K562 (cell line): ENCODE data around the gene MMP23B. TPM values are rescaled to one million over a fixed set of nuclear protein-coding genes. Genes with fewer than 3 reads are reported as not detected.

Experiments
- ATAC-seq: fragments of 200-7000 bp; cut with Tn5 transposase; 3 replicates; pipeline ENCODE4 v1.9.1; 2020; ENCODE audit warnings: moderate library complexity
- BruUV-seq: library from RNA; stranded (reverse); fragments of 400-500 nt; replicated peaks from 2 replicates; lab custom pipeline; 2021; lab: Mats Ljungman, UMichigan
- CTCF ChIA-PET: fragments of 300-600 bp; formaldehyde crosslinking; extraction: SDS; loops from one replicate; lab custom pipeline; 2021; ENCODE audit warnings: low intra/inter-chr PET ratio; lab: Yijun Ruan, JAX
- POLR2A ChIA-PET: fragments of 300-600, 350-650 bp; sonication (Branson Sonifier 250); formaldehyde crosslinking; extraction: SDS; loops from one replicate; lab custom pipeline; 2021; ENCODE audit warnings: antibody characterized with exemption, inconsistent platforms; lab: Yijun Ruan, JAX
- DNase-seq, 4 experiments: peaks; one replicate each; pipeline versions ENCODE4 v3.0.0 to v3.0.0-alpha.2; 2011 to 2018; ENCODE audit warnings: low spot score in 3 of 4, mixed read lengths in 3 of 4; ENCODE audit errors: extremely low read depth in 1 of 4
- FAIRE-seq: peaks from 2 replicates; lab custom pipeline; 2011; peaks lifted over from hg19 to GRCh38; lab: Jason Lieb, UNC
- H2AFZ ChIP-seq: 2 replicates; pipeline ENCODE4 v1.6.0; 2011; ENCODE audit warnings: low read depth, low read length, control low read depth, inconsistent platforms
- H3K27ac ChIP-seq: fragments of 200-600 bp; 3 replicates; pipeline ENCODE4 v1.8.0; 2011; ENCODE audit warnings: low read depth, mild to moderate bottlenecking, control low read depth, inconsistent platforms, low read length, moderate library complexity, mixed read lengths; ENCODE audit errors: extremely low read depth
- H3K27me3 ChIP-seq, 2 experiments: fragments of 300-600 bp in 1 of 2; 2 replicates in 1 of 2; 3 replicates in 1 of 2; pipeline versions ENCODE4 v1.6.0 to v1.8.0; 2011; ENCODE audit warnings: inconsistent platforms in 2 of 2, low read length in 2 of 2, mild to moderate bottlenecking in 1 of 2, mixed read lengths in 1 of 2, moderate library complexity in 1 of 2; ENCODE audit not compliant: control insufficient read depth in 2 of 2, insufficient read depth in 2 of 2
- H3K36me3 ChIP-seq: fragments of 300-600 bp; 3 replicates; pipeline ENCODE4 v1.8.0; 2011; ENCODE audit warnings: mild to moderate bottlenecking, low read length, inconsistent platforms; ENCODE audit not compliant: control insufficient read depth, insufficient read depth
- H3K4me1 ChIP-seq, 2 experiments: fragments of 200-600 bp in 1 of 2; replicated peaks in 1 of 2; 2 replicates in 1 of 2; 3 replicates in 1 of 2; pipeline versions ENCODE4 v1.5.1 to v1.8.0; 2011; ENCODE audit warnings: inconsistent platforms in 2 of 2, low read length in 2 of 2, mild to moderate bottlenecking in 1 of 2, mixed read lengths in 1 of 2, moderate library complexity in 1 of 2; ENCODE audit not compliant: control insufficient read depth in 2 of 2, insufficient read depth in 2 of 2
- H3K4me2 ChIP-seq: 2 replicates; pipeline ENCODE4 v1.6.1; 2011; ENCODE audit warnings: low read length, control low read depth, inconsistent platforms, mixed read lengths; ENCODE audit not compliant: insufficient read depth
- H3K4me3 ChIP-seq: fragments of 200-600 bp; sonication (generic), shearing (Covaris generic); 2 replicates; pipeline ENCODE4 v1.5.1; 2016; ENCODE audit warnings: control low read depth, inconsistent platforms
- H3K79me2 ChIP-seq: fragments of 200-600 bp; 3 replicates; pipeline ENCODE4 v1.8.0; 2011; ENCODE audit warnings: low read length, inconsistent platforms; ENCODE audit not compliant: control insufficient read depth, insufficient read depth
- H3K9ac ChIP-seq, 2 experiments: 2 replicates each; pipeline versions ENCODE4 v1.6.0 to v1.6.1; 2011; ENCODE audit warnings: low read depth in 2 of 2, low read length in 2 of 2, control low read depth in 1 of 2, inconsistent platforms in 1 of 2, mild to moderate bottlenecking in 1 of 2, mixed read lengths in 1 of 2; ENCODE audit not compliant: insufficient read depth in 1 of 2
- H3K9me1 ChIP-seq: one replicate; pipeline ENCODE4 v1.6.0; 2011; ENCODE audit warnings: inconsistent platforms, mild to moderate bottlenecking, low read length, moderate library complexity; ENCODE audit not compliant: control insufficient read depth, insufficient read depth
- H3K9me3 ChIP-seq: replicated peaks from 2 replicates; pipeline ENCODE4 v1.5.1; 2011; ENCODE audit warnings: low read depth, low read length, inconsistent platforms; ENCODE audit not compliant: control insufficient read depth, insufficient read depth
- H4K20me1 ChIP-seq: replicated peaks from 2 replicates; pipeline ENCODE4 v1.6.1; 2011; ENCODE audit warnings: low read length, inconsistent platforms, mixed read lengths; ENCODE audit not compliant: control insufficient read depth, insufficient read depth
- ARID3A ChIP-seq: IDR thresholded peaks from 2 replicates; pipeline ENCODE4 v1.6.1; 2012; ENCODE audit warnings: low read depth, low read length, improper control_type of control experiment, borderline replicate concordance
- GTF2B ChIP-seq: IDR thresholded peaks from 2 replicates; pipeline ENCODE4 v1.6.1; 2011; ENCODE audit not compliant: insufficient read length; ENCODE audit errors: extremely low read depth
- GTF3C2 ChIP-seq: IDR thresholded peaks from 3 replicates; pipeline ENCODE4 v1.6.1; 2011; ENCODE audit warnings: borderline replicate concordance, mild to moderate bottlenecking, moderate library complexity; ENCODE audit not compliant: insufficient read length; ENCODE audit errors: extremely low read depth
- HDAC8 ChIP-seq: fragments of 450-650 bp; IDR thresholded peaks from 2 replicates; pipeline ENCODE4 v1.6.1; 2016; ENCODE audit warnings: mild to moderate bottlenecking, missing genetic modification characterization, moderate library complexity, missing compliant biosample characterization
- MEF2D ChIP-seq: conservative IDR thresholded peaks from 2 replicates; pipeline ENCODE4 v1.6.1; 2016; ENCODE audit warnings: low read depth, missing genetic modification characterization, missing compliant biosample characterization
- NFRKB ChIP-seq: fragments of 450-650 bp; IDR thresholded peaks from 2 replicates; pipeline ENCODE4 v1.6.1; 2016; ENCODE audit warnings: low read depth
- NKRF ChIP-seq: fragments of 450-650 bp; IDR thresholded peaks from 2 replicates; pipeline ENCODE4 v1.6.1; 2016; ENCODE audit warnings: borderline replicate concordance
- SIN3B ChIP-seq: fragments of 450-650 bp; IDR thresholded peaks from 2 replicates; pipeline ENCODE4 v1.6.1; 2017; ENCODE audit warnings: low read depth, mild to moderate bottlenecking, moderate library complexity
- SRSF7 ChIP-seq: fragments of 200-400 bp; formaldehyde crosslinking; optimal IDR thresholded peaks from 2 replicates; pipeline ENCODE3; 2017; ENCODE audit warnings: mild to moderate bottlenecking, low read depth, low read length
- WGBS: fragments of 100-300 bp; shearing (Covaris generic); methylation state at CpG from one replicate; pipeline ENCODE4 v1.1.6; 2016; ENCODE audit warnings: low coverage, mixed read lengths; ENCODE audit not compliant: insufficient coverage; ENCODE audit errors: missing lambda C conversion rate; 5-methylcytosine and 5-hydroxymethylcytosine counted together
- in situ Hi-C: fragments of 300-500 bp; cut with MboI; formaldehyde crosslinking; loops from 4 replicates; pipeline ENCODE4 v1.15.0; 2018; ENCODE audit warnings: inconsistent platforms, mixed read lengths
- intact Hi-C: fragments of 100-400 bp; cut with micrococcal nuclease; formaldehyde crosslinking; loops from 2 replicates; pipeline ENCODE4 v1.14.2; 2022
- polyA plus RNA-seq, 8 experiments: library from polyadenylated mRNA; depleted of rRNA in 4 of 8; stranded (reverse) in 5 of 8; unstranded in 3 of 8; fragments of >200 nt; fragmentation: Nextera tagmentation in 2 of 8; fragmentation: Illumina TruSeq in 1 of 8; extraction: Ambion mirVana in 2 of 8; extraction: Trizol in 1 of 8; gene quantifications; 2 replicates each; pipeline versions ENCODE4 v1.2.1 to v1.2.3, GENCODE V29; 2011 to 2014; ENCODE audit warnings: inconsistent platforms in 1 of 8, missing spikeins in 1 of 8
- total RNA-seq, 7 experiments: library from RNA; depleted of rRNA in 6 of 7; stranded (reverse); fragments of >200 nt in 6 of 7; fragmentation: Illumina TruSeq in 2 of 7; extraction: Trizol in 2 of 7; gene quantifications; 2 replicates each; pipeline versions ENCODE4 v1.2.1 to v1.2.3, GENCODE V29; 2011 to 2021; ENCODE audit warnings: low replicate concordance in 1 of 7

Gene MMP23B
- total and polyA plus RNA-seq, 9 of the 15 experiments (the other 6 are each of a cell fraction or from before 2014, with no cell fraction given): 0.28 to 1.2 (median 0.41) TPM; not detected in 5

GRCh38 chr1:1615256-1616044, 16.5 kb upstream of the MMP23B start, which contains the start of gene MIB2:
MIB2 (plus strand) TSS chr1:1615500; CDS start chr1:1623453, 7,953 bp downstream.
- Histone ChIP-seq H2AFZ (peak within 1 kb of the TSS; percentile 97), H3K9ac (peak within 1 kb of the TSS; percentile 99 to 100), H3K4me3 (peak within 1 kb of the TSS; percentile 87), H3K4me1 (peaks cover 14 to 70% of the 10 kb centered on the region in 2 experiments; a peak in 4 of 5 replicates), H3K36me3 (peaks cover 9% of the 10 kb centered on the region; the same call in 2 of the 3 replicates), H4K20me1 (0 out of 2 replicates have a peak, but pooled peaks cover 19% of the 10 kb centered on the region), H3K9me3 (no peaks in the 10 kb centered on the region), H3K27me3 (no peaks in the 10 kb centered on the region; a peak in 1 of 5 replicates), H3K9me1 (no peaks in the 10 kb centered on the region), H3K4me2 (peak within 1 kb of the TSS; percentile 94), H3K27ac (peak within 1 kb of the TSS; percentile 99), H3K79me2 (peaks cover 31% of the 10 kb centered on the region)
- in situ Hi-C loops: no loop called here
- FAIRE-seq: peak; percentile 82
- CTCF ChIA-PET: no interaction called here
- POLR2A ChIA-PET: interaction anchor here (0.6 to 3.9 kb wide), 8 partner anchors 8 to 208 kb away, joined by 3 to 61 read pairs (median 4); partner anchors contain the start of genes FNDC10 and MRPL20
- 0% methylated on average over 80 of the region's 107 CpGs for WGBS
- peak; percentile 99 to 100 (median 99) for DNase-seq
- intact Hi-C loops: loop anchor here (1.0 kb wide), 1 partner anchor 40 kb away; no protein-coding TSS in a partner anchor
- BruUV-seq: no TSS peak
- ATAC-seq: peak; percentile 92
- TF ChIP-seq HDAC8: no peak
- no peak for TF ChIP-seq ARID3A
- no peak for TF ChIP-seq GTF3C2
- peak; percentile 52 for TF ChIP-seq NFRKB
- no peak for TF ChIP-seq SRSF7
- TF ChIP-seq NKRF: peak; percentile 10; the same call in 1 of the 2 replicates
- TF ChIP-seq MEF2D: no peak
- no peak for TF ChIP-seq GTF2B
- peak; percentile 67 for TF ChIP-seq SIN3B
